Activated T-cell treated with anti-CD3 and anti-CD28 coated beads for 24 hours (primary cell): ENCODE data around the gene TTBK1.
"Not testable (repeated sequence)": the region's sequence is repeated elsewhere in the genome, so short reads cannot be mapped to it uniquely, and the experiment has no call there.

Experiments used
- DNase-seq: peaks from one replicate; pipeline ENCODE4 v3.0.0-alpha.2; 2020; ENCODE audit warnings: low read depth

Gene TTBK1

DNA sequence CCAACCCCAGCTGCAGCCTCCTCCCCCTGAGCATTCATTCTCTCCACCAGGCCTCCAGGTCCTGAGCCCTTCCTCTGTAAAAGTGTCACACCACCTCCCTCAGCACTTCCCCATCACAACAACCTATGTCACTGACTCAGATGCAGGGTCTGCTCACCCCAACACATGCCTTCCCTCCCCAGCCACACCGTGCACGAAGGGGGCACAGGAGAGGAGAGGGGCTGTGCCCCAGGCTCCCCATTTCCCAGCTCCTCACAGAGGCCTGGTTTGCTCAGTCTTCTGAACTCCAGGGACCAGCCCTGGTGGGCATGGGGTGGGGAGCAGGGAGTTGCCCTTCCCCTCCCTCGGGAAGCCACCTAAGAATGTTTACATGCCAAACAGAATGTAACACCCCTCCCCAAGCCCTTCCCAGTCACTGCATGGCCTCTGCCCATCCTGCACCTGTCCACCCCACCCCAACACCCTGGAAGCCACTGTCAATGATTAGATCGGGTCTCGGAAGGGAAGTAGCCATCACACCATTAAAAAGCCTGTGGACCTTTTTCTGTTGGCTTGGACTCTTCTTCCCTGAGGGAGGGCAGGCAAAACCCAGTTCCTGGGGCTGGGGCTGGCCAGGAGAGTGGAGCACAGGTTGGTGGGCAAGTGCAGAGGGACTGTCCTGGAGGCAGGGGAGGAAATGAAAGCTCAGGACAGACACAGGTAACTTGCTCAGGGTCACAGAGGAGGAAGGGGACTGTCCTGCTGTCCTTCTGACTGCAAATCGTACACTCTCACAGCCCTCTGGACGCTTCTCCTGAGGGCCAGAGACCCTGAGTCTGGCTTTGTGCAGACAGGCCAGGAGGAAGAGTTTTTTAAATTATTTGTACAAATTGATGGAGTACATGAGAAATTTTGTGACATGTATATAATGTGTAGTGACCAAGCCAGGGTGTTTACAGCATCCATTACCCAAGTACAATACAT lies 44.7 kb downstream of the TTBK1 start:
- DNase-seq: no peak

DNA sequence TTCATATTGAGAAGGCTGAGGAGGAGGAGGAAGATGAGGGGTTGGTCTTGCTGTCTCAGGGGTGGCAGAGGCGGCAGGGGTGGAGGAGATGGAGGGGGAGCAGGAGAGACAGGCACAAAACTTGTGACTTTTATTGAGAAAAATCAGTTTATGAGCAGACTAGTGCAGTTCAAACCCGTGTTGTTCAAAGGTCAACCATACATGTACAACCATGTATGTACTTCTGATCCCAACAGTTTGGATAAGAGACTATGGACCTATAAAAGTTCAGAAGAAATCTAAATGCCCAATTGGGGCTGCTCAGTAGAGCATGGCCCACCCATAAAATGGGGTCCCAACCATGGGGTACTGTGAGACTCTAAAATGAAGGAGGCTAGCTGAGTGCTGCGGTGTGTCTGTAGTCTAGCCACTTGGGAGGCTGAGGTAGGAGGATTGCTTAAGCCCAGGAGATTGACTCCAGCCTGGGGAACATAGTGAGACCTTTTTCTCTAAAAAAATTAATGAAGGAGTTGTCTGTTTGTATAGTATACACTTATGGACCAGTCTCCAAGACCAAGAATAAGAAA lies 47.1 kb downstream of the TTBK1 start:
- DNase-seq: no peak

DNA sequence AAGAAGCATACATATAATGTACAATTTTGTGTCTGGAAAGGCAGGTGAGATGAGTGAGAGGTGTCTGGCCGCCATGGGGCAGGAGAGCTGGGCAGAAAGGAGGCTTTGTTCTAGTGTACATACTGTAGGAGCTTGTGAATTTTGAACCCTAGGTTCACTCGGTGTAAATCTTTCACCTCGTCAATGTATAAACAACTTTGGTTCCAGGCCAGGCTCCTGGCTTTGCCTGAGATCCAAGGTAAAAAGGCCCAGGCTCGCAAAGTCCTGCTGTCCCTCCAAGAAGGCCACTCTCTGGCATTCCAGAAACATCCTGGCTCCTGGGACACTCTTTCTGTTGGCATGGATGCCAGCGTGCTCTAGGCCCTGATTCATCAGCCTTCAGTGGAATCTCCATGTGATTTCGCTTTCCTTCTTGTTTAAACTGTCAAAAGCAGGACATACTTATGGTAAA lies 47.6 kb downstream of the TTBK1 start:
- no peak for DNase-seq

DNA sequence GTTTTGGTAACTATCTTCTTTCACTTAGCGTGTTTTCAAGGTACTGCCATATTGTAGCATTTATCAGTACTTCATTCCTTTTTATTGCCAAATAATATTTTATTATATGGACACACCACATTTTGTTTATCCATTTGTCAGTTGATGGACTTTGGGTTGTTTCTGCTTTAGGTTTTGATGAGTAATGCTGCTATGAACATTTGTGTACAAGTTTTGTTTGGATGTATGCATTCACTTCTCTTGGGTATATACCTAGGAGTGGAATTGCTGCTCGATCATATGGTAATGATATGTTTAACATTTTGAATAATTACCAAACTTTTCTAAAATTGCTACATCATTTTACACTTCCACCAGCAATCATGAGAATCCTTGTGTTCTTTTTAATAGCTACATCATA lies 48.4 kb downstream of the TTBK1 start:
- DNase-seq: no peak

DNA sequence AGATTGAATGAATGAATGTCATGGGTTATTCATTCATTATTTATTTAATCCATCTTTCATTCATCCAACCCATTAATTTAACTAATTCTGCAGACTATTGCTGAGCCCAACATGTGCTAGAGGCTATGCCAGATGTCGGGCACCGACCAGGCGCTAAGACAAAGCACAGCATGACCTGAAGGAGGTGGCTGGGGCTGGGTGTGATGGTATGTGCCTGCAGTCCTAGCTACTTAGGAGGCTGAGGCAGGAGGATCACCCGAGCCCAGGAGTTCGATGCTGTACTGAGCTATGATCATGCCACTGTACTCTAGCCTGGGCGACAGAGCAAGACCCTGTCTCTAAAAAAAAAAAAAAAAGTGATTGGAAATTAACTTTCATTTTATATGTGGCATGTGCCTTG lies 49.1 kb downstream of the TTBK1 start:
- DNase-seq: no peak

DNA sequence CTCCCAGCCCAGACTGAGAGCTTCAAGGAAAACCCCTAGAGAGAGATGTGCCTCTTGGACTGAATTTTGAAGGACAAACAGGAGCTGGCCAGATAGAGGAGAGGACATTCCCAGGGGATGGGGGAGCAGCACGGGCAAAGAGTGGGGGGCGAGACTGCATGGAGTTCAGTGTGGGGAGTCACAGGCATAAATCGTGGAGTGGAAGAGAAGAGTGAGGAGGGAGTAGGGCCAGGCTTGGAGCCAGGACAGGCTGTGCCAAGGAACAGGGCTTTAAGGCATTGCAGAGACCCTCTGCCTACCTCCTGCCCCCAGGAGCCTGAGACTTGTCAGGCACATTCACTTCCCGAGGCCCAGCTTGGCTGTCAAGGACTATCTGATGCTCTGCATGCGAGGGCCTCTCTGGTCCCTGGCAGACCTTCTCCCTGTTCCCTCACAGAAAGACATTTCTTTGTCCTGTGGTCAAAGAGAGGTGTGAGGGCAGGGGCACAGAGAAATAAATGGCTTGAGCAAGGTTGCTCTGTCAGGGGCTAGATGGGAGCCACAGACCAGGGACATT lies 49.6 kb downstream of the TTBK1 start:
- DNase-seq: no peak

DNA sequence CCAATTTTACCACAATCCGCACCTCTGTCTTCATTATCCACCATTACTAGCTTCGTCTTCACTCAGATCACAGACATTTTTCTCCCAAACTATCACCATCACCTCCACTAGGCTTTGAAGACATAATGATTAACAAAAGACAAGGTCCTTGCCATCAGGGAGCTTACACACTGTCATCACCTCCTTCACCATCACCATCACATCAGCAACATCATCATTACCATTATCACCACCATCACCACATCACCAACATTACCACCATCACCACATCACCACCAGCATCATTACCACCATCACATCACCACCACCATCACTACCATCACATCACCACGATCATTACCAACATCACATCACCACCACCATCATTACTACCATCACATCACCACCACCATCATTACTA lies 50.4 kb downstream of the TTBK1 start:
- DNase-seq: no peak

DNA sequence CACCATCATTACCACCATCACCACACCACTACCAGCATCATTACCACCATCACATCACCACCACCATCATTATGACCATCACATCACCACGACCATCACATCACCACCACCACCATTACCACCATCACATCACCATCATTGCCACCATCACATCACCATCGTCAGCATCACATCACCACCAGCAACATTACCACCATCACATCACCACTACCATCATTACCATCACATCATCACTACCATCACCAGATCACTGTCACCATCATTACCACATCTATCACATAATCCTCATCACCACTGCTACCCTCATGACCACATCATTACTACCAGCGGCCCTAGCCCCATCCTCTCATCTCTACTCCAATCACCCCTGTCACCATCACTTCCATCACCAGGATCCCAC lies 51.3 kb downstream of the TTBK1 start:
- no peak for DNase-seq

DNA sequence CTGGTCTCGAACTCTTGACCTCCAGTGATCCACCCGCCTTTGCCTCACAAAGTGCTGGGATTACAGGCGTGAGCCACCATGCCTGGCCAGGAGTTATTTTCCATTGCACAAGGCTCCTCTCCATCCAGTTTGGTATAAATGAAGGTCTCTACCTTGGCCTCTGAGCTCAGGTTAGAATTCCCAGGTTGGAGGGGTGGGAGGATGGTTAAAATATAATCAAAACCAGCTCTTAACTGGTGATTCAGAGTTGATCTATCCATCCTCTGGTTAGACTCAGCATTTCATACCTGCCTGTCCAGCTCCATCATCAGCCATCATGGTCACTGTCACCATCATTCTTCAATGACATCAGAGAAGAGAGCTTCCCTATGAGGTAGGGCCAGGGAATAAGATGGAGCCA lies 52.2 kb downstream of the TTBK1 start:
- DNase-seq: no peak

DNA sequence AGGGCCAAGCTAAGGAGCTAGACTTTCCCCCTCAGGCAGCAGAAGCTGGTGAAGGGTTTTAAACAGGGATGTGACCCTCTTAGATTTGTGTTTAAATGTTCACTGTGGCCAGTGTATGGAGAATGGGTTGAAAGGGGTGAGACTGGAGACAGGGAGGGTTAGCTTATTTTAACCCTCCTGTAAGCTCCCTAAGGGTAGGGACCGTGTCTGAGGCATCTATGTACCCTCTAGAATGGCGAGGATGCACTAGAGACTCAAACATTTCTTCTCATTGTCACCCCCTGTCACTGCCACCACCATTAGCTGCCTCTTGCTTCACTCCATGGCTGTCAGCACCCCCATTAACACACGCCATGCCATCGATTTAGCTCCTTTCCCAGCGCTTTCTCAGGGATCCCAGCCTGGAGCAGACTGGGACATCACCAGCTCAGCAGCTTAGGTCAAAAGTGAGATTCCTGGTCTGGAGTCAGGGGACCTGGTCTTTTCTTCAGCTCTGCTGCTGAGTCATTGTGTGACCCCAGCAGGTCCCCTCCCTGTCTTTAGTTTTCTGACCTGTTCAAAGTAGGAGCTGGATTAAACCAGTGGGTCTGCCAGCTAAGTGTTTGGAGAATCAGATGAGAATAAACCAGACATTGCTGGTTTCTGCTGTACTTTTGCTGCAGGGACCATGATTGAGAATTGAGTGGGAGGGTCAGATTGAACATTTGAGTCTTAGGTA lies 53.7 kb downstream of the TTBK1 start:
- DNase-seq: no peak

DNA sequence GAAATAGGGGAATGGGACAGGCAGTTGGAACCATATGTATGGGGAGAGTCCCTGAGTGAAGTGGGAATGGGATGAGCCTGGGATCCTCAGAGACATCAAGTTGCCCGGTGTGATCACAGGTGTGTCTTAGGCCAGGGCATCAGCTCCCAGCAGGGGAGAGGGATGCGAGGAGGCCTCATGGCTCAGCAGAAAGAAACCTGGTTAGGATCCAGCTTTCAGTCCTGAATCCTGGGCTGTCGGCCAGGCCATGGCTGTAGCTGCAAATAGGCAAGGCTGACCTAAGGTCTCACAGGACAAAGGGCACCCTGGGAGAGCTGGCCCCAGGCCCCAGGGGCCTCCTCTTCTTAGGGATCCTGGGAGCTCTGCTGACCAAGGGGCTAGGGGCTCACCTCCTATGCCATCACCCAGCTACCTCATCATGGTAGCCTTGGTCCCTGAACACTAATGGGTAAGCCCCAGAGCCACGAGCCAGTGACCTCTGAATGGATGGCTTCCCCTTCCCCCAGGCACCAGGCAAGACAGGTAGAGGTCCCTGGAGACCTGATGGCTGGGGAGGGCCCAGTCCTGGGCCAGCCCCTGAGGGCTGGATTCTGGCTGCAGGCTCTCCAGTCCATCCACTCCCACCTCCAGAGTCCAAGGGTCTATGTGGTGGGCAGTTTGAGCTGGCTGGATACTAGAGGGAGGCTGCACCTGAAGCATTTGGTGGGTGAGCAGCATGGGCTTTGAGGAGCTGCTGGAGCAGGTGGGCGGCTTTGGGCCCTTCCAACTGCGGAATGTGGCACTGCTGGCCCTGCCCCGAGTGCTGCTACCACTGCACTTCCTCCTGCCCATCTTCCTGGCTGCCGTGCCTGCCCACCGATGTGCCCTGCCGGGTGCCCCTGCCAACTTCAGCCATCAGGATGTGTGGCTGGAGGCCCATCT lies 54.6 kb downstream of the TTBK1 start, which contains the start of gene SLC22A7:
Gene SLC22A7, plus strand, starts transcription at position 617 of the 921 bp plus-strand sequence. Its CDS starts 99 bp downstream, at position 716.
- DNase-seq: no peak

DNA sequence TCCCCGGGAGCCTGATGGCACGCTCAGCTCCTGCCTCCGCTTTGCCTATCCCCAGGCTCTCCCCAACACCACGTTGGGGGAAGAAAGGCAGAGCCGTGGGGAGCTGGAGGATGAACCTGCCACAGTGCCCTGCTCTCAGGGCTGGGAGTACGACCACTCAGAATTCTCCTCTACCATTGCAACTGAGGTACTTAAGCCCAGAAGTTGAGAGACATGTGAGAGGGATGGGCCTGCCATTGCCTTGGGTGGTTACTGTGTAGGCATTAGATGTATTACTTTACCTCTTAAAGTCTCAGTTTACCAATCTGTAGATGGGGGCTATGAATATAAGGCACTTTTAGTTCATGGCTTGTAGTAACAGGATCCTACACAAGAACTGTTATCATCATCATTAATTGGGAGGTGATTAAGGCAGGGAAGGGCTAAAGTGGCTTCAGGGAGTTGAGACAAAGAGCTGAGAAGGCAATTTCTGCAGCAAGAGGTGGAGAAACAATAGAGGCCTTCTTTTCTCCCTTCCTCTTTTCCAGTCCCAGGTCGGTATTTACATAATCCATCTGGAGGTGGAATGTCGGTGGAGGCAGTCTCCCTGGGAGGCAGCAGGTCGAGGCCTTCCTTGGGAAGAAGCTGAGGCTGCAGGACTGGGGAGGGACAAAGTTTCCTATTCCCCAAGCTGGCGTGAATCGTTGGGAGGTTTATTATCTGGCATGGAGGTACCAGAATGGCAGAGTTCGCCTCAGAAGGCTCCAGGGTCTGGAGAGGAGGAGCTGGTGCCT lies 55.5 kb downstream of the TTBK1 start:
- no peak for DNase-seq

DNA sequence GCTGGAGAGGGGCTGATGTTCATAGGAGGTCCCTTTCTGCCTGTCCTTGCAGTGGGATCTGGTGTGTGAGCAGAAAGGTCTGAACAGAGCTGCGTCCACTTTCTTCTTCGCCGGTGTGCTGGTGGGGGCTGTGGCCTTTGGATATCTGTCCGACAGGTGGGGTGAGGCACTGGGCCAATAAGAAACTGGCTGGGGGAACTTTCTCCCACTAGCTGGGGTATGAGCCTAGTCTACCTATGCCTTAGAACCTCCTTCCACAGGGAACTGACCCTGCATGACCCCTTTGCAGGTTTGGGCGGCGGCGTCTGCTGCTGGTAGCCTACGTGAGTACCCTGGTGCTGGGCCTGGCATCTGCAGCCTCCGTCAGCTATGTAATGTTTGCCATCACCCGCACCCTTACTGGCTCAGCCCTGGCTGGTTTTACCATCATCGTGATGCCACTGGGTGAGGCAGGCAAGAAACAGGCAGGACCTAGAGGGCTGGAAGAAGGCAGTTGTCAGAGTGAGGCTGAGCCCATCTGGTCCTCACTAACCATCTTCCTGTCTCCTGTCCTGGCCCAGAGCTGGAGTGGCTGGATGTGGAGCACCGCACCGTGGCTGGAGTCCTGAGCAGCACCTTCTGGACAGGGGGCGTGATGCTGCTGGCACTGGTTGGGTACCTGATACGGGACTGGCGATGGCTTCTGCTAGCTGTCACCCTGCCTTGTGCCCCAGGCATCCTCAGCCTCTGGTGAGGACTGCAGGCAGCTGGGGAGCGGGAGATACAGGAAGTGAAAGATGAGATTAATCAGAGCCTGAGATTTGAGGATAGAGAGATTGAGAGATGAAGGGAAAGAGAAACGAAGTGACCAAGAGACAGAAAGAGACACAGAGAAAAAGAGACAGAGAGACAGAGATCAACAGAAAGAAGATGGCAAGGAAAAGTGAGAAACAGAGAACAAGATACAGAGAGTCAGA lies 56.3 kb downstream of the TTBK1 start:
- no peak for DNase-seq

DNA sequence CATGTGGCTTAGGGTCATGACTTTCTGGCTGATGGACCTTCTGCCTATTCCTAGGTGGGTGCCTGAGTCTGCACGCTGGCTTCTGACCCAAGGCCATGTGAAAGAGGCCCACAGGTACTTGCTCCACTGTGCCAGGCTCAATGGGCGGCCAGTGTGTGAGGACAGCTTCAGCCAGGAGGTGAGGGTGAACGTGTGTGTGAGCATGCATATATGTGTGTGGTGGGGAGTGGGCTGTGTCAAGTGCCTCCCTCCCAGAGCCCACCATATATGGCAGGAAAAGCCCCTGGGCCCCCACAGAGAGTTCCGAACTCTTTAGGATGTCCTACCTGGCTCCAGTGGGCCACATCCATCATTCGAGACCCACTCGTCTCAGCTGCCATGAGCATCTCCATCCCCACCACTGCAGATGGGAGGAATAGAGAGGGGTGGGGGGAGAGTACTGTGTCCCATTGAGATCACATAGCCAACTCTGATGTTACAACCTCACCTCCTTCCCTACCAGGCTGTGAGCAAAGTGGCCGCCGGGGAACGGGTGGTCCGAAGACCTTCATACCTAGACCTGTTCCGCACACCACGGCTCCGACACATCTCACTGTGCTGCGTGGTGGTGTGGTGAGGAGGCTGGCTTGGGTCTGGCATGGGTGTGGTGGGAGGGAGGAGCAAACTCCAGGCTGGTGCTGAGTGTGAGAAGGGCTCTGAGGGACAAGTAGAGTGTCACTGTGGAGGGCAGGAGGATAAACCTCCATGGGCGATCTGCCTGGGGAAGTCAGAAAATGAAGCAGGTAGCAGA lies 58.0 kb downstream of the TTBK1 start:
- DNase-seq: no peak

DNA sequence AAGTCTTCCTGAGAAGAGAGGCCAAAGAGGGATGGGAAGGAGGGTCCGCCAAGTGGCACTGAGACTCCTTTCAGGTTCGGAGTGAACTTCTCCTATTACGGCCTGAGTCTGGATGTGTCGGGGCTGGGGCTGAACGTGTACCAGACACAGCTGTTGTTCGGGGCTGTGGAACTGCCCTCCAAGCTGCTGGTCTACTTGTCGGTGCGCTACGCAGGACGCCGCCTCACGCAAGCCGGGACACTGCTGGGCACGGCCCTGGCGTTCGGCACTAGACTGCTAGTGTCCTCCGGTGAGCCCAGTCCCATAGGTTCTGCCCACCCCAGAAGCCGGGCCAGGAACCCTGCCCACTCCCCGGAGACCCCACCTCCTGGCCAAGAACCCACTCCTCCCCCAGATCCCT lies 58.8 kb downstream of the TTBK1 start:
- no peak for DNase-seq

DNA sequence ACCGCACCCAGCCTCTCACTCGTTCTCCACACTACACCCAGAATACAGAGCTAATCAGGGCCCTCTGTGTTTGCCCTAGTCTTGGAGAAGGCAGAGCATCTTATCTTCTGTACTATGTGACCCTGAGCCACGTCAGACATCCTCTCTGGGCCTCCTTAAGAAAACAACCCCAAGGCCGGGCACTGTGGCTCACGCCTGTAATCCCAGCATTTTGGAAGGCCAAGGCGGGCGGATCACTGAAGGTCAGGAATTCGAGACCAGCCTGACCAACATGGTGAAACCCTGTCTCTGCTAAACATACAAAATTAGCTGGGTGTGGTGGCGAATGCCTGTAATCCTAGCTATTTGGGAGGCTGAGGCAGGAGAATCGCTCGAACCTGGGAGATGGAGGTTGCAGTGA lies 59.7 kb downstream of the TTBK1 start:
- DNase-seq: not testable (repeated sequence)

DNA sequence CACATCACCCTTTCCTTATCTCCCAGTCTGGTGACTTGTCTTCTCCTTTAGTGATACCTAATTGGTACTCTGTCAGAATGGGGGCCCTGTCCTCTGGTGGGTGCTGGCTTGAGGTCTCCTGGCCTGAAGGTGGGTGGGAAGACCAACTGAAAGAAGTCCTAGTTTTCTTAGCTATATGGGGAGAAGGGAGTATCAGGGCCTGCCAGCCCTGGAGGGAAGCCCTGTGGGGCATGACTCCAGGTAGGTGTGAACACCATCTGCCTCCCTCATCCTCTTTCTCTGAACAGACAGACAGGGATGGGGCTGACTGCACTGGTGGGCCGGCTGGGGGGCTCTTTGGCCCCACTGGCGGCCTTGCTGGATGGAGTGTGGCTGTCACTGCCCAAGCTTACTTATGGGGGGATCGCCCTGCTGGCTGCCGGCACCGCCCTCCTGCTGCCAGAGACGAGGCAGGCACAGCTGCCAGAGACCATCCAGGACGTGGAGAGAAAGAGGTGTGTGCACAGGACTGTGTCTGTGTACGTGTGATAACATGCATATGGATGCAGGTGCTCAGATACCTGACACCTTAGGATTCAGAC lies 60.6 kb downstream of the TTBK1 start:
- DNase-seq: no peak

DNA sequence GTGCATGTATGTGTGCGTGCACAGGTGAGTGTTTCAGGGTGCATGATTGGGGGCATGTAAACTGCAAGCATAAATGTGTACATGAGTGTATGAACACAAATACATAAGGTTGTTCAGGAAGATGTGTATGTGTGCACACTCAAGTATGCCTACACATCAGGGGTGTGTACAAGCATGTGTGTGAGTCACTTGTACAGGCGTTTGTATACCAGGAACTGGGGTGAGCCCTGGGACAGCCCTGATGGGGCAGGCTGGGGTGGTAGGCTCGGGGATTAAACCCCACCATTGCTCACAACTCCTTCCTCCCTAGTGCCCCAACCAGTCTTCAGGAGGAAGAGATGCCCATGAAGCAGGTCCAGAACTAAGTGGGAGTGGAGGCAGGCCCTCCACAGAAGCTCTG lies 61.1 kb downstream of the TTBK1 start:
- no peak for DNase-seq
